Measurements from ENCODE around the gene SEPTIN2.
"Not testable (repeated sequence)": the region's sequence is repeated elsewhere in the genome, so short reads cannot be mapped to it uniquely, and the experiment has no call there.

The SEPTIN2 gene

GRCh38 chr2:241271706-241272302, 43.9 kb upstream of the SEPTIN2 start:
- DNase-seq (ENCODE audit: insufficient read length, low spot score): no peak
- FAIRE-seq: no peak

GRCh38 chr2:241272303-241273209, 43.2 kb upstream of the SEPTIN2 start:
- TF ChIP-seq CTCF (IDR thresholded peaks at IDR 0.05; ENCODE audit: insufficient read depth, missing control alignments): no peak
- DNase-seq (ENCODE audit: insufficient read length, low spot score): no peak
- FAIRE-seq: no peak

More at GRCh38 chr2:241271706-241272302, 43.9 kb upstream of the SEPTIN2 start:
- no peak for TF ChIP-seq CTCF (IDR thresholded peaks at IDR 0.05; ENCODE audit: insufficient read depth, missing control alignments)

- DNase-seq (ENCODE audit: insufficient read length, low spot score): no peak
- no peak for FAIRE-seq
- TF ChIP-seq CTCF (IDR thresholded peaks at IDR 0.05; ENCODE audit: insufficient read depth, missing control alignments): no peak
Observed at GRCh38 chr2:241273210-241274020, 42.3 kb upstream of the SEPTIN2 start.

GRCh38 chr2:241274127-241274526, 41.6 kb upstream of the SEPTIN2 start:
- DNase-seq (ENCODE audit: insufficient read length, low spot score): no peak
- FAIRE-seq: no peak
- TF ChIP-seq CTCF (IDR thresholded peaks at IDR 0.05; ENCODE audit: insufficient read depth, missing control alignments): no peak

- no peak for FAIRE-seq
- DNase-seq (ENCODE audit: insufficient read length, low spot score): no peak
- TF ChIP-seq CTCF (IDR thresholded peaks at IDR 0.05; ENCODE audit: insufficient read depth, missing control alignments): no peak
Observed at GRCh38 chr2:241275504-241275903, 40.2 kb upstream of the SEPTIN2 start.

GRCh38 chr2:241275910-241276309, 39.8 kb upstream of the SEPTIN2 start:
- no peak for DNase-seq (ENCODE audit: insufficient read length, low spot score)
- no peak for TF ChIP-seq CTCF (IDR thresholded peaks at IDR 0.05; ENCODE audit: insufficient read depth, missing control alignments)

GRCh38 chr2:241278306-241278705, 37.4 kb upstream of the SEPTIN2 start:
- not testable (repeated sequence) for FAIRE-seq; DNase-seq (ENCODE audit: insufficient read length, low spot score)

More at GRCh38 chr2:241275910-241276309, 39.8 kb upstream of the SEPTIN2 start:
- FAIRE-seq: no peak
